HepG2 (cell line): ENCODE data around the gene ATP2A2.
A peak's percentile ranks its signal among the peaks of the same experiment; 100 is the strongest.

ENCODE experiments used
- CEBPB ChIP-seq: IDR thresholded peaks from 2 replicates; pipeline ENCODE4 v1.6.1; 2011; ENCODE audit warnings: low read depth, low read length, improper control_type of control experiment, borderline replicate concordance
- CHCHD3 ChIP-seq: sonication (generic); formaldehyde crosslinking; IDR thresholded peaks from 2 replicates; pipeline ENCODE4 v1.8.0; 2022; ENCODE audit warnings: mild to moderate bottlenecking, missing genetic modification reagents, moderate library complexity
- CTCF ChIP-seq: sonication (generic); formaldehyde crosslinking; IDR thresholded peaks from 2 replicates; pipeline ENCODE4 v1.5.0; 2020; ENCODE audit warnings: mild to moderate bottlenecking, missing genetic modification reagents, moderate library complexity
- HNF4A ChIP-seq: sonication (generic); formaldehyde crosslinking; IDR thresholded peaks from 2 replicates; pipeline ENCODE4 v1.4.0; 2020; ENCODE audit warnings: missing genetic modification reagents
- POLR2A ChIP-seq, 2 experiments: IDR thresholded peaks; 2 replicates each; pipeline ENCODE4 v1.6.1; 2011; ENCODE audit warnings: low read depth in 2 of 2, low read length in 2 of 2, mild to moderate bottlenecking in 1 of 2, moderate library complexity in 1 of 2; ENCODE audit not compliant: insufficient read depth in 1 of 2
- PRPF4 ChIP-seq: fragments of 200-400 bp; formaldehyde crosslinking; IDR thresholded peaks from 2 replicates; pipeline ENCODE4 v1.6.1; 2016; ENCODE audit warnings: low read length, low read depth; ENCODE audit not compliant: poor library complexity, severe bottlenecking
- RFXAP ChIP-seq: sonication (generic); formaldehyde crosslinking; IDR thresholded peaks from 2 replicates; pipeline ENCODE4 v1.4.0; 2020; ENCODE audit warnings: missing genetic modification reagents, borderline replicate concordance
- TRIM22 ChIP-seq: fragments of 450-650 bp; IDR thresholded peaks from 2 replicates; pipeline ENCODE4 v1.6.1; 2017
- ZBTB33 ChIP-seq: sonication (generic); formaldehyde crosslinking; IDR thresholded peaks from 2 replicates; pipeline ENCODE4 v1.4.0; 2020; ENCODE audit warnings: missing genetic modification reagents
- ZC3H4 ChIP-seq: sonication (generic); formaldehyde crosslinking; IDR thresholded peaks from 2 replicates; pipeline ENCODE4 v1.4.0; 2020; ENCODE audit warnings: missing genetic modification reagents, borderline replicate concordance
- ZNF780A ChIP-seq: sonication (generic); formaldehyde crosslinking; IDR thresholded peaks from 2 replicates; pipeline ENCODE4 v1.8.0; 2022; ENCODE audit warnings: mild to moderate bottlenecking, missing genetic modification reagents, moderate library complexity
- ZSCAN5A ChIP-seq: sonication (generic); formaldehyde crosslinking; IDR thresholded peaks from 2 replicates; pipeline ENCODE4 v1.8.0; 2022; ENCODE audit warnings: mild to moderate bottlenecking, missing genetic modification reagents, borderline replicate concordance

- TF ChIP-seq ZC3H4 (CRISPR knock-in tag) (no peak), HNF4A (CRISPR knock-in tag) (no peak), ZBTB33 (CRISPR knock-in tag) (no peak), CTCF (no peak), PRPF4 (no peak), CHCHD3 (CRISPR knock-in tag) (no peak), ZSCAN5A (CRISPR knock-in tag) (no peak), ZNF780A (CRISPR knock-in tag) (no peak), CEBPB (peak; percentile 63; the same call in 1 of the 2 replicates), POLR2A (IDR thresholded peaks at IDR 0.05; ENCODE audit: insufficient read depth in 1 of 2, low read depth in 2 of 2, low read length in 2 of 2) (no peak), TRIM22 (no peak), RFXAP (CRISPR knock-in tag) (no peak)
Observed at GRCh38 chr12:110234755-110235154, 46.3 kb upstream of the ATP2A2 start.
